Sigmoid colon (tissue), 7 donors: ENCODE data around the gene PUS1. TPM values are rescaled to one million over a fixed set of nuclear protein-coding genes. Genes with fewer than 3 reads are reported as not detected.
A peak's percentile ranks its signal among the peaks of the same experiment; 100 is the strongest.
"Not testable (repeated sequence)": the region's sequence is repeated elsewhere in the genome, so short reads cannot be mapped to it uniquely, and the experiment has no call there.

Experiments
- DNase-seq: peaks from one replicate; pipeline ENCODE4 v3.0.0-alpha.2; 2019
- H3K27ac ChIP-seq, 4 donors: fragments of 200-600 bp; sonication (generic); one replicate each; pipeline ENCODE4 v1.5.1; 2016 to 2019; ENCODE audit warnings: mild to moderate bottlenecking in 1 of 4
- H3K27me3 ChIP-seq, 3 donors: fragments of 200-600 bp; sonication (generic); one replicate each; pipeline ENCODE4 v1.5.1; 2019; ENCODE audit warnings: mild to moderate bottlenecking in 1 of 3
- H3K36me3 ChIP-seq, 4 donors: fragments of 200-600 bp; sonication (generic); one replicate each; pipeline ENCODE4 v1.5.1; 2016 to 2019
- H3K4me1 ChIP-seq, 4 donors: fragments of 200-600 bp; sonication (generic); one replicate each; pipeline ENCODE4 v1.5.1; 2017 to 2019
- H3K4me3 ChIP-seq, 4 donors: fragments of 200-600 bp; sonication (generic); one replicate each; pipeline ENCODE4 v1.5.1; 2017 to 2019; ENCODE audit warnings: mild to moderate bottlenecking in 2 of 4, moderate library complexity in 1 of 4
- H3K9me3 ChIP-seq, 4 donors: fragments of 200-600 bp in 3 of 4; sonication (generic) in 3 of 4; one replicate each; pipeline versions ENCODE4 v1.5.1 to v1.6.1; 2013 to 2019
- EP300 ChIP-seq, 4 donors: sonication (generic); formaldehyde crosslinking; IDR thresholded peaks; one replicate each; pipeline ENCODE4 v1.6.1; 2017; ENCODE audit warnings: antibody characterized with exemption in 4 of 4
- POLR2A ChIP-seq, 2 donors: fragments of 450-650 bp; IDR thresholded peaks; one replicate each; pipeline ENCODE4 v1.6.1; 2016; ENCODE audit warnings: antibody characterized with exemption in 2 of 2, mild to moderate bottlenecking in 2 of 2, moderate library complexity in 2 of 2
- POLR2AphosphoS5 ChIP-seq, 4 donors: sonication (generic); formaldehyde crosslinking; IDR thresholded peaks; one replicate each; pipeline ENCODE4 v1.6.1; 2017; ENCODE audit warnings: antibody characterized with exemption in 4 of 4
- WGBS, 2 donors: extraction: QIAGEN DNeasy Blood & Tissue Kit; methylation state at CpG; one replicate each; pipeline ENCODE4 v1.1.7; 2013; 5-methylcytosine and 5-hydroxymethylcytosine counted together
- intact Hi-C: fragments of 100-400 bp; cut with DNase I; formaldehyde crosslinking; loops from one replicate; pipeline ENCODE4 v1.15.1; 2023
- polyA plus RNA-seq, 3 donors: library from polyadenylated mRNA; stranded (reverse); fragments of 200-250 nt; gene quantifications; one replicate each; pipeline ENCODE4 v1.2.3, GENCODE V29; 2013
- total RNA-seq, 4 donors: library from RNA; depleted of rRNA; stranded (reverse); fragments of >200 nt; gene quantifications; one replicate each; pipeline ENCODE4 v1.1.0, GENCODE V29; 2016
- TF ChIP-seq, protein P1 (sequence below), 4 experiments: fragments of 450-650 bp in 3 of 4; fragments of 200-600 bp in 1 of 4; IDR thresholded peaks; one replicate each; pipeline ENCODE4 v1.5.1; 2016 to 2019; ENCODE audit warnings: antibody characterized with exemption in 4 of 4, mild to moderate bottlenecking in 3 of 4, moderate library complexity in 2 of 4
- donor health status: healthy with polysubstance abuse.
- donor health status: Bipolar disorder and iron deficiency.
- donor health status: healthy.

The PUS1 gene
- total RNA-seq (10 to 100 TPM in 1 of 4 donors, 1 to 10 TPM in 3; 7.6 to 15.6 (median 8.9) TPM), polyA plus RNA-seq (10 to 100 TPM in 1 of 3 donors, 1 to 10 TPM in 2; 9.0 to 33.8 (median 9.7) TPM)

DNA sequence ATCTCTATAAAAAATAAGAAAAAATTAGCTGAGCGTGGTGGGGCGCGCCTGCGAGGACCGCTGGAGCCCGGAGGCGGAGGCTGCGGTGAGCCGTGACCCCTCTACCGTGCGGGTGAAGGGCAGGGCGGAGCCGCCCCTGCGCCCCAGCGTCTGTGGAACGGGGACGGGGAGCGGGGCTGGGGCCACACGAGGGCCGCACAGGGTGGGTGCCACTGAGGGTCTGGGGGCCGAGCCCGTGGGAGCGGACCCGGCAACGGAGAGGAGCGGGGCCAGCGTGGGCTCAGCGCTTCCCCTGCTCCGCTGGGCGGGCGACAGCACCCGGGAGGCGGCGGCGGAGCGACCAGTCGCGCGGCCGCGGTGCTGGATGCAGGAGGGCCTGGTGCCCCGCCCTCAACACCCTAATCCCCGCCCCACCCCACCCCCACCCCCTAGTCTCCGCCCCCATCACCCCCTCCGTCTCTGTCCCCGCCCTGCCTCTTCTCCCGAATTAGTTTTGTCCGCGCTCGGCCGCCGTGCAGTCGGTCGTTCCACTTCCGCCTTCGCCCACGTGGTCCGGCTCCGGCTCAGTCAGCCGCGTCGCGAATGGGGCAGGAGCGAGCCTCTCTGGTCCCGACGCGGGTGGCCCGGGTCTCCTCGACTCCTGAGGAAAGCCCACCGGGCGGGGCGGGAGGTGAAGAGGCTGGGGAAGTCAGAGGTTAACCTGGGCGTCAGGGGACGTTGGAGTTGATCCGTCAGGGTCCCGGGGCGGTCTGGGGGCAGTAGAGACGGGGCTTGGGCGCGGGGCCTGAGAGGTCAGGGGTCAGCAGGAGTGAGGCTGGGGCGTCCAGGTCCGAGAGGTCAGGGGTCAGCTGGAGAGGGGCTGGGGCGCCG, at the start of gene PUS1:
Gene PUS1 (plus strand): TSS at position 566 of the 870 bp plus-strand sequence. CDS start 447 bp downstream, outside the sequence.
- DNase-seq: peak; percentile 97
- TF ChIP-seq POLR2A (IDR thresholded peaks at IDR 0.05) (peak; percentile 7 to 37), POLR2AphosphoS5 (IDR thresholded peaks at IDR 0.05) (peak; percentile 75 to 92 (median 86)), EP300 (IDR thresholded peaks at IDR 0.05) (no peak)
- TF ChIP-seq, protein P1, sequence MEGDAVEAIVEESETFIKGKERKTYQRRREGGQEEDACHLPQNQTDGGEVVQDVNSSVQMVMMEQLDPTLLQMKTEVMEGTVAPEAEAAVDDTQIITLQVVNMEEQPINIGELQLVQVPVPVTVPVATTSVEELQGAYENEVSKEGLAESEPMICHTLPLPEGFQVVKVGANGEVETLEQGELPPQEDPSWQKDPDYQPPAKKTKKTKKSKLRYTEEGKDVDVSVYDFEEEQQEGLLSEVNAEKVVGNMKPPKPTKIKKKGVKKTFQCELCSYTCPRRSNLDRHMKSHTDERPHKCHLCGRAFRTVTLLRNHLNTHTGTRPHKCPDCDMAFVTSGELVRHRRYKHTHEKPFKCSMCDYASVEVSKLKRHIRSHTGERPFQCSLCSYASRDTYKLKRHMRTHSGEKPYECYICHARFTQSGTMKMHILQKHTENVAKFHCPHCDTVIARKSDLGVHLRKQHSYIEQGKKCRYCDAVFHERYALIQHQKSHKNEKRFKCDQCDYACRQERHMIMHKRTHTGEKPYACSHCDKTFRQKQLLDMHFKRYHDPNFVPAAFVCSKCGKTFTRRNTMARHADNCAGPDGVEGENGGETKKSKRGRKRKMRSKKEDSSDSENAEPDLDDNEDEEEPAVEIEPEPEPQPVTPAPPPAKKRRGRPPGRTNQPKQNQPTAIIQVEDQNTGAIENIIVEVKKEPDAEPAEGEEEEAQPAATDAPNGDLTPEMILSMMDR (IDR thresholded peaks at IDR 0.05): no peak
- H3K27ac ChIP-seq: peak within 1 kb of the TSS; percentile 92 to 94 (median 93)
- H3K27me3 ChIP-seq: no peaks in the 10 kb centered on the region
- H3K4me3 ChIP-seq: peak within 1 kb of the TSS; percentile 58 to 93 (median 88)
- peaks cover 0 to 23% (median 14%) of the 10 kb centered on the region in 4 donors for H3K36me3 ChIP-seq
- H3K4me1 ChIP-seq: peaks cover 0 to 24% (median 16%) of the 10 kb centered on the region in 4 donors
- H3K9me3 ChIP-seq: no peaks in the 10 kb centered on the region
- intact Hi-C loops: loop anchor here (1.0 kb wide), 2 partner anchors 20 to 33 kb away; partner anchors contain the start of gene EP400
- 0 to 1% methylated on average over 84 of the region's 84 CpGs for WGBS, 2 donors

DNA sequence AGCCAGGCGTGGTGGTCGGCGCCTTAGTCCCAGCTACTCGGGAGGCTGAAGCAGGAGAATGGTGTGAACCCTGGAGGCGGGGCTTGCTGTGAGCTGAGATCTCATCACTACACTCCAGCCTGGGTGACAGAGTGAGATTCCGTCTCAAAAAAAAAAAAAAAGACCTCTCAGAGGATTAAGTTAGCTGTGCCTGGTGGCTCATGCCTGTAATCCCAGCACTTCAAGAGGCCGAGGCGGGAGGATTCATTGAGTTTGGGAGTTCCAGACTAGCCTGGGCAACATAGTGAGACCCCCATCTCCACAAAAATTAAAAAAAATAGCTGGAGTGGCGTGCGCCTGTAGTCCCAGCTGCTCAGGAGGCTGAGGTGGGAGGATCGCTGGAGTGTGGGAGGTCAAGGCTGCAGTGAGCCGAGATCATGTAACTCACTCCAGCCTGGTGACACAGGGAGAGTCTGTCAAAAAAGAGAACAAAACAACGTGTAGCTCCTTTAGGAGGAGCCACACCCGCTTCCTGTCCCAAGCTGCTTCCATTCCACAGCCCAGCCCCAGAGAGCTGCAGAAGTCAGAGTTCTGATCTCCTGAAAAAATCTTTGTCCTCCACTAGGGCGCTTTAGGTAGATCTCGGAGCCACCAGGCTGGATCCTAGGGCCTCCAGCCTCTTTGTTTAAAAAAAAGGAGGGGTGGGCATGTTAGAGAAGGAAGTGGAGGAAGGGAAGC, 46.1 kb upstream of the PUS1 start:
- 79 to 80% methylated on average over 16 of the region's 16 CpGs for WGBS, 2 donors
- H3K27me3 ChIP-seq: no peaks in the 10 kb centered on the region
- TF ChIP-seq POLR2A (IDR thresholded peaks at IDR 0.05): no peak
- TF ChIP-seq, protein P1 (IDR thresholded peaks at IDR 0.05): no peak
- TF ChIP-seq EP300 (IDR thresholded peaks at IDR 0.05): no peak
- TF ChIP-seq POLR2AphosphoS5 (IDR thresholded peaks at IDR 0.05): no peak
- no peak overlapping the region for H3K27ac ChIP-seq
- no peaks in the 10 kb centered on the region for H3K36me3 ChIP-seq
- H3K9me3 ChIP-seq: peaks cover 0 to 5% (median 2%) of the 10 kb centered on the region in 4 donors
- no peak for DNase-seq
- intact Hi-C loops: no loop called here
- no peak overlapping the region for H3K4me3 ChIP-seq
- no peaks in the 10 kb centered on the region for H3K4me1 ChIP-seq

DNA sequence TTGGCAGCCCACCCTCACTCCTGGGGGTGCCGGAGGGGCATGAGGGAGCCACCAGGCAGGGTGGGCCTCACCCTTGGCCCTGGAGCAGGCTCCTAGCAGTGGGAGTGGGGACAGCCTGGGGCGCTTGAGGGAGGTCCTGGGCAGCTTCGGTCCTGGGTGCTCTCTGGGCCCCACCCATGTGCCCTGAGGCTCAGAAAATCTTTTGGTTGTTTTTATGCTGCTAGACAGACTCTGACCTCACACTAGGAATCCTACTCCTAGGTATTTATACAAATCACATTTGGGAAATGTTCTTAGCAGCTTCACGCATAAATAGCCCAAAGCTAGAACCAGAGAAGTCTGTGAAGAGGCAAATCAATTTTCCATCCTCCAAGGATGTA, 45.6 kb upstream of the PUS1 start:
- no peak for DNase-seq
- Histone ChIP-seq H3K27me3 (no peaks in the 10 kb centered on the region), H3K9me3 (peaks cover 0 to 5% (median 2%) of the 10 kb centered on the region in 4 donors), H3K4me1 (no peaks in the 10 kb centered on the region), H3K4me3 (no peak overlapping the region), H3K27ac (no peak overlapping the region), H3K36me3 (no peaks in the 10 kb centered on the region)
- intact Hi-C loops: no loop called here
- TF ChIP-seq POLR2AphosphoS5 (IDR thresholded peaks at IDR 0.05) (no peak), EP300 (IDR thresholded peaks at IDR 0.05) (no peak), POLR2A (IDR thresholded peaks at IDR 0.05) (no peak)
- TF ChIP-seq, protein P1 (IDR thresholded peaks at IDR 0.05): no peak
- 85 to 90% methylated on average over 4 of the region's 4 CpGs for WGBS, 2 donors

DNA sequence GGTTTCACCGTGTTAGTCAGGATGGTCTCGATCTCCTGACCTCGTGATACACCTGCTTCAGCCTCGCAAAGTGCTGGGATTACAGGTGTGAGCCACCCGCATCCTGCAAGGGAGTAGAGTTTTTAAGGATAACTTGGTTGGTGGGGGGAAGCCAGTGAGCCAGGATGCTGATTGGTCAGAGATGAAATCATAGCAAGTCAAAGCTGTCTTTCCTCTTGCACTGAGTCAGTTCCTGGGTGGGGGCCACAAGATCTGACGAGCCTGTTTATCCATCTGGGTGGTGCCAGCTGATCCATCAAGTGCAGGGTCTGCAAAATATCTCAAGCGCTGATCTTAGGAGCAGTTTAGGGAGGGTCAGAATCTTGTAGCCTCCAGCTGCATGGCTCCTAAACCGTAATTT, 44.0 kb upstream of the PUS1 start:
- 89 to 90% methylated on average over 8 of the region's 8 CpGs for WGBS, 2 donors
- DNase-seq, H3K27ac ChIP-seq, H3K9me3 ChIP-seq, H3K4me1 ChIP-seq, H3K4me3 ChIP-seq, H3K36me3 ChIP-seq, intact Hi-C loops, H3K27me3 ChIP-seq: not testable (repeated sequence)

DNA sequence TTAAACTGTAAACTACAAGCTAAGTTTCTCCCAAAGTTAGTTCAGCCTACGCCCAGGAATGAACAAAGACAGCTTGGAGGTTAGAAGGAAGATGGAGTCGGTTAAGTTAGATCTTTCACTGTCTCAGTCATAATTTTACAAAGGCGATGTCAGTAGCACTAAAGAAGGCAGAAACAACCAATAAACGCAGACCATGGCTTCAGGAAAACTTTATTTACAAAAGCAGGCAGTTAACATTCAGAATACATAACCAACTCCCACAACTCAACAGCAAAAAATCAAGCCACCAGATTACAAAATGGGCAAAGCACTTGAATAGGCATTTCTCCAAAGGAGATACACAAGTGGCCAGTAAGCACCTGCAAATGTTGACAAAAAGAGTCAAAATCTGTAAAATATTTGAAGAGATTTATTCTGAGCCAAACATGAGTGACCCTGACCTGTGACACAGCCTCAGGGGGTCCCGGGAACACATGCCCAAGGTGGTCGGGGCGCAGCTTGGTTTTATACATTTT, 43.5 kb upstream of the PUS1 start:
- TF ChIP-seq, protein P1 (IDR thresholded peaks at IDR 0.05): no peak
- TF ChIP-seq EP300 (IDR thresholded peaks at IDR 0.05) (no peak), POLR2A (IDR thresholded peaks at IDR 0.05) (no peak), POLR2AphosphoS5 (IDR thresholded peaks at IDR 0.05) (no peak)
- no peak overlapping the region for H3K4me3 ChIP-seq
- H3K27me3 ChIP-seq: no peaks in the 10 kb centered on the region
- WGBS, 2 donors: 90 to 94% methylated on average over 7 of the region's 7 CpGs
- peaks cover 0 to 5% (median 2%) of the 10 kb centered on the region in 4 donors for H3K9me3 ChIP-seq
- intact Hi-C loops: no loop called here
- H3K27ac ChIP-seq: no peak overlapping the region
- DNase-seq: no peak
- no peaks in the 10 kb centered on the region for H3K4me1 ChIP-seq
- no peaks in the 10 kb centered on the region for H3K36me3 ChIP-seq

DNA sequence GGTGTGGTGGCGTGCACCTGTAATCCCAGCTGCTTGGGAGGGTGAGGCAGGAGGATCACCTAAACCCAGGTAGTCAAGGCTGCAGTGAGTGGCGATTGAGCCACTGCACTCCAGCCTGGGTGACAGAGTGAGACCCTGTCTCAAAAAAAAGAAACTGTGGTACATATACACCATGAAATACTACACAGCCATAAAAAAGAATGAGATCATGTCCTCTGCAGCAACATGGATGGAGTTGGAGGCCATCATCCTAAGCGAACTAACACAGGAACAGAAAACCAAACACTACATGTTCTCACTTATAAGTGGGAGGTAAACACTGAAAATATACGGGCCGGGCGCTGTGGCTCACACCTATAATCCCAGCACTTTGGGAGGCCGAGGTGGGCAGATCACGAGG, 37.4 kb upstream of the PUS1 start:
- H3K27ac ChIP-seq, H3K27me3 ChIP-seq, DNase-seq, H3K9me3 ChIP-seq, H3K36me3 ChIP-seq, H3K4me3 ChIP-seq: not testable (repeated sequence)
- WGBS, 2 donors: 82 to 84% methylated on average over 8 of the region's 8 CpGs
- H3K4me1 ChIP-seq: peaks cover 0 to 18% (median 12%) of the 10 kb centered on the region in 4 donors
- intact Hi-C loops: loop anchor here (10.0 kb wide), 2 partner anchors 183 to 433 kb away; partner anchors contain the start of gene GALNT9
